Esophagus muscularis mucosa (tissue), 4 donors: ENCODE data around the gene CLDN5. TPM values are rescaled to one million over a fixed set of nuclear protein-coding genes. Genes with fewer than 3 reads are reported as not detected.

Source experiments
- DNase-seq: peaks from one replicate; pipeline ENCODE4 v3.0.0-alpha.2; 2017; ENCODE audit errors: extremely low spot score
- H3K27ac ChIP-seq, 4 donors: fragments of 200-600 bp; sonication (generic); replicated peaks in 1 of 4; 1 replicate in 3 of 4; 2 replicates in 1 of 4; pipeline ENCODE4 v1.5.1; 2016 to 2019; ENCODE audit warnings: mild to moderate bottlenecking in 1 of 4
- H3K27me3 ChIP-seq, 4 donors: fragments of 200-600 bp; sonication (generic); one replicate each; pipeline versions ENCODE4 v1.5.1 to v1.6.0; 2016 to 2019
- H3K36me3 ChIP-seq, 4 donors: fragments of 200-600 bp; sonication (generic); one replicate each; pipeline ENCODE4 v1.5.1; 2016 to 2019
- H3K4me1 ChIP-seq, 4 donors: fragments of 200-600 bp; sonication (generic); one replicate each; pipeline ENCODE4 v1.5.1; 2016 to 2019
- H3K4me3 ChIP-seq, 4 donors: fragments of 200-600 bp; sonication (generic); 1 replicate in 2 of 4; 2 replicates in 2 of 4; pipeline ENCODE4 v1.5.1; 2016 to 2019; ENCODE audit warnings: mild to moderate bottlenecking in 4 of 4, moderate library complexity in 1 of 4
- H3K9me3 ChIP-seq, 4 donors: fragments of 200-600 bp; sonication (generic); 1 replicate in 3 of 4; 2 replicates in 1 of 4; pipeline ENCODE4 v1.5.1; 2016 to 2019
- EP300 ChIP-seq: sonication (generic); formaldehyde crosslinking; IDR thresholded peaks from one replicate; pipeline ENCODE4 v1.6.1; 2017; ENCODE audit warnings: antibody characterized with exemption
- POLR2A ChIP-seq: fragments of 450-650 bp; IDR thresholded peaks from one replicate; pipeline ENCODE4 v1.6.1; 2017; ENCODE audit warnings: antibody characterized with exemption, moderate library complexity, mild to moderate bottlenecking, low read depth
- POLR2AphosphoS5 ChIP-seq, 2 donors: sonication (generic); formaldehyde crosslinking; IDR thresholded peaks; one replicate each; pipeline ENCODE4 v1.6.1; 2017; ENCODE audit warnings: antibody characterized with exemption in 2 of 2
- WGBS: methylation state at CpG from one replicate; pipeline ENCODE4 v1.1.5; 2018; 5-methylcytosine and 5-hydroxymethylcytosine counted together
- intact Hi-C: fragments of 100-400 bp; cut with DNase I; formaldehyde crosslinking; loops from one replicate; pipeline ENCODE4 v1.15.1; 2023
- total RNA-seq, 4 donors: library from RNA; depleted of rRNA; stranded (reverse); fragments of >200 nt; gene quantifications; one replicate each; pipeline versions ENCODE4 v1.1.0 to v1.2.1, GENCODE V29; 2016
- TF ChIP-seq, protein P1 (sequence below), 3 experiments: fragments of 200-600 bp in 2 of 3; fragments of 450-650 bp in 1 of 3; sonication (generic) in 2 of 3; IDR thresholded peaks; one replicate each; pipeline ENCODE4 v1.5.1; 2017 to 2019; ENCODE audit warnings: antibody characterized with exemption in 3 of 3, mild to moderate bottlenecking in 2 of 3, moderate library complexity in 1 of 3

Gene CLDN5
- total RNA-seq, 4 donors from 2014 or later, result 39.9 to 209 (median 147) TPM

DNA sequence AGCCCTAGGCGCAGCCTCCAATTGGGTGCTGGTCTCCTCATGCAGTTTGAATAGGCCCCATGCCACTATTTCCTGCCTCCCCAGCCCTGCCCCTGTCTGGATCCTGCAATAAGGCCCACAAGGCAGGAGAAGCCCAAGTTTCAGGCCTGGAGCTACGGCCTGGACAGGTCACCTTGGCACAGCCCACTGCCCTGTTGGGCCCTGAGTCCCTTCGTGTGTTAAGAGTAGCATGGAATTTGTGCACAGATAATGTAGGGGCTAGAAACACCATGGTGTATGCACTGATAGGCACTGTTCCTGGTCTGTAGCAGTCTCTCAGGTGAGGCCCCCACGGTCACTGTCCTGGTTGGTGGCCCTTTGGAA, 24.3 kb downstream of the CLDN5 start:
- TF ChIP-seq EP300 (no peak), POLR2A (no peak), POLR2AphosphoS5 (IDR thresholded peaks at IDR 0.05) (no peak)
- TF ChIP-seq, protein P1, sequence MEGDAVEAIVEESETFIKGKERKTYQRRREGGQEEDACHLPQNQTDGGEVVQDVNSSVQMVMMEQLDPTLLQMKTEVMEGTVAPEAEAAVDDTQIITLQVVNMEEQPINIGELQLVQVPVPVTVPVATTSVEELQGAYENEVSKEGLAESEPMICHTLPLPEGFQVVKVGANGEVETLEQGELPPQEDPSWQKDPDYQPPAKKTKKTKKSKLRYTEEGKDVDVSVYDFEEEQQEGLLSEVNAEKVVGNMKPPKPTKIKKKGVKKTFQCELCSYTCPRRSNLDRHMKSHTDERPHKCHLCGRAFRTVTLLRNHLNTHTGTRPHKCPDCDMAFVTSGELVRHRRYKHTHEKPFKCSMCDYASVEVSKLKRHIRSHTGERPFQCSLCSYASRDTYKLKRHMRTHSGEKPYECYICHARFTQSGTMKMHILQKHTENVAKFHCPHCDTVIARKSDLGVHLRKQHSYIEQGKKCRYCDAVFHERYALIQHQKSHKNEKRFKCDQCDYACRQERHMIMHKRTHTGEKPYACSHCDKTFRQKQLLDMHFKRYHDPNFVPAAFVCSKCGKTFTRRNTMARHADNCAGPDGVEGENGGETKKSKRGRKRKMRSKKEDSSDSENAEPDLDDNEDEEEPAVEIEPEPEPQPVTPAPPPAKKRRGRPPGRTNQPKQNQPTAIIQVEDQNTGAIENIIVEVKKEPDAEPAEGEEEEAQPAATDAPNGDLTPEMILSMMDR (IDR thresholded peaks at IDR 0.05), result no peak
- H3K4me3 ChIP-seq, result no peak overlapping the region

DNA sequence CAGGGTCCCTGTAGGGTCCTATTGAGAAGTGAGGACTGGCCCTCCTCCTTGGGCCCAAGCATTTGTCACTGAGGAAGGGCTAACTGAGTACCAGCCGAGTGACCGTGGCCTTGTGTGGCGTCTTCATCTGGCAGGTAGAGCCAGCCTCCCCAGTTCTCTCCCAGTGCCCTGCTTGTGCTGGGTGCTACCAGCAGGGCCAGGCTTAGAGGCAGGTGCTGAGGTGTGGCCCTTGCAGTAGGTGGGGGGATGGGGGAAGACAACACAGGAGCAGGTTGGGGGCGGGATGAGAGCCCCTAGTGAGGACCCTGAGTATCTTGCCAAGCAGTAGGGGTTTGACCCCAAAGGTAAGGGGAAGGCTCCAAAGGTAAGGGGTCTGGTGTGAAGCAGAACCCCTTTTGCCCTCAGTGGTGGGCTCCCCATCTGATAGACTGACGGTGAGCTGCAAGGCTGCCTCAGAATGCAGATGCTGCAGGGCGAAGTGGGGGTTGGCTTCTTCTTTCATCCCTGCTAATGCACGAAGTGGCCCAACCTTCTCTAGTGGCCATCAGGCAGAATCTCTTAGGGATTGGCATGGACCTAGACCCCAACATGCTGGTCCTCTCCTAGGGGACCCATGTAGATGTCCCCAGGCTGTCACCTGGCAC, 24.9 kb downstream of the CLDN5 start:
- peaks cover 0 to 4% (median 0%) of the 10 kb centered on the region in 4 donors for H3K4me1 ChIP-seq
- no peaks in the 10 kb centered on the region for H3K36me3 ChIP-seq
- H3K4me3 ChIP-seq, result no peak overlapping the region
- TF ChIP-seq EP300 (no peak), POLR2AphosphoS5 (IDR thresholded peaks at IDR 0.05) (no peak), POLR2A (no peak)
- TF ChIP-seq, protein P1 (IDR thresholded peaks at IDR 0.05), result no peak
- peaks cover 0 to under 1% (median 0%) of the 10 kb centered on the region in 4 donors for H3K27me3 ChIP-seq
- 94% methylated on average over 3 of the region's 7 CpGs for WGBS
- H3K9me3 ChIP-seq, result no peaks in the 10 kb centered on the region
- intact Hi-C loops, result no loop called here
- H3K27ac ChIP-seq, result no peak overlapping the region
- DNase-seq, result no peak

More for the DNA sequence above, 24.3 kb downstream of the CLDN5 start:
- 100% methylated on average over 4 of the region's 4 CpGs for WGBS
- intact Hi-C loops, result no loop called here
- Histone ChIP-seq H3K27me3 (no peaks in the 10 kb centered on the region), H3K9me3 (no peaks in the 10 kb centered on the region), H3K27ac (no peak overlapping the region), H3K36me3 (no peaks in the 10 kb centered on the region), H3K4me1 (peaks cover 0 to 4% (median 0%) of the 10 kb centered on the region in 4 donors)
- DNase-seq, result no peak

- no peaks in the 10 kb centered on the region for H3K9me3 ChIP-seq
- no peak overlapping the region for H3K27ac ChIP-seq
- TF ChIP-seq, protein P1 (IDR thresholded peaks at IDR 0.05), result no peak
- TF ChIP-seq POLR2A, result no peak
- no peak for TF ChIP-seq EP300
- no peak for TF ChIP-seq POLR2AphosphoS5 (IDR thresholded peaks at IDR 0.05)
- intact Hi-C loops, result no loop called here
- H3K4me3 ChIP-seq, result no peak overlapping the region
- no peaks in the 10 kb centered on the region for H3K36me3 ChIP-seq
- peaks cover 0 to 6% (median 0%) of the 10 kb centered on the region in 4 donors for H3K27me3 ChIP-seq
- H3K4me1 ChIP-seq, result peaks cover 0 to 4% (median 0%) of the 10 kb centered on the region in 4 donors
- 100% methylated on average over 3 of the region's 3 CpGs for WGBS
- no peak for DNase-seq
These were observed 25.4 kb downstream of the CLDN5 start for GRCh38 chr22:19498866-19499190.

DNA sequence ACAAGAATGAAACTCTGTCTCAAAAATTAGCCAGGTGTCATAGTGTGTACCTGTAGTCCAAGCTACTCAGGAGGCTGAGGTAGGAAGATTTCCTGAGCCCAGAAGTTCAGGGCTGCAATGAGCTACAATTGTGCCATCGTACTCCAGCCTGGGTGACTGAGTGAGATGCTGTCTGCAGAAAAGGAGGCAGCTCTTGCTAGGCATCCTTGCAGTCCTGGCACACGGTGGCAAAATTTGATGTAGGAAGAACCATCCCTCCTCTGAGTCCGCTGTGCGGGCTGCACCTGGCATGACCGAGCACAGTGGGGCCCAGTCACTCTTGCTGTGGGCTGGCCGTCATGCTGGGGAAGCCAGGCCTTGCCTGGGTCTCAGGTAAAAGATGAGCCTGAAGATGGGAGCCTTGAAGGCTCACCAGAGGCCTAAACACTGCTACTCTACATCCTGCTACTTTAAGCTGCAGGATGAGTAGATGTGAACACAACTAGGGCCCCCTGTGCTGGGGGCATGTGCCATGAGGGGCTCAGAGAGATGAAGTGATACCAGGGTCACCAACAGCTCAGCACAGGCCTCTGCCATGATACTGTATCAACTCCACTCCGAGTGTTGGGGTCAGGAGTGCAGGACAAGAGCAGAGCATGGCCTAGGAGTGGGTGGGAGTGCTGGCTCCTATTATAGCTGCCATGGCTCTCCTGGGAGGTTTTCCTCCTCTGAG, 25.9 kb downstream of the CLDN5 start:
- intact Hi-C loops, result no loop called here
- WGBS, result 100% methylated on average over 3 of the region's 7 CpGs
- peaks cover 0 to 7% (median 0%) of the 10 kb centered on the region in 4 donors for H3K27me3 ChIP-seq
- no peaks in the 10 kb centered on the region for H3K9me3 ChIP-seq
- TF ChIP-seq POLR2AphosphoS5 (IDR thresholded peaks at IDR 0.05) (no peak), POLR2A (no peak), EP300 (no peak)
- TF ChIP-seq, protein P1 (IDR thresholded peaks at IDR 0.05), result no peak
- H3K4me3 ChIP-seq, result no peak overlapping the region
- H3K27ac ChIP-seq, result no peak overlapping the region
- no peaks in the 10 kb centered on the region for H3K36me3 ChIP-seq
- peaks cover 0 to 4% (median 0%) of the 10 kb centered on the region in 4 donors for H3K4me1 ChIP-seq
- DNase-seq, result no peak
